ENCODE data around the gene C6orf15. TPM values are rescaled to one million over a fixed set of nuclear protein-coding genes. Genes with fewer than 3 reads are reported as not detected.

The C6orf15 gene
- total RNA-seq, 1 donor from 2014 or later: not detected

DNA sequence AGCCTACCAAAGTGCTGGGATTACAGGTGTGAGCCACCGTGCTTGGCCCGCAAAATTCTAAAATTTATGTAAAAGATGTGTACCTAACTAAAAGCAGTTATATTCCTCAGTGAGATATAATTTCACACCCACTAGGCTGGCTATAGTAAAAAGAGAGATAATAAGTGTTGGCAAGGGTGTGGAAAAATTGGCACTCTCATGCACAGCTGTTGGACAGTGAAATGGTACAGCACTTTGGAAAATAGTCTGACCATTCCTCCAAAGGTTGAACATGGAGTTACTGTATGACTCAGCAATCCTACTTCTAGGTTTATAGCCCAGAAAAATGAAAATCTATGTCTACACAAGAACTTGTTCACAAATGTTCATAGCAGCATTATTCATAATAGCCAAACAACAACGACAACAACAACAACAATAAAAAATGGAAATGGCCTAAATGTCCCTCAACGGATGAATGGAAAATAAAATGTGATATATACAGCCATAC is 13.9 kb downstream of the C6orf15 start:
- no peak overlapping the region for H3K4me3 Mint-ChIP-seq
- H3K27me3 Mint-ChIP-seq: peaks cover 16% of the 10 kb centered on the region
- H3K9me3 Mint-ChIP-seq: no peaks in the 10 kb centered on the region
- H3K27ac Mint-ChIP-seq: no peak overlapping the region
- H3K4me1 Mint-ChIP-seq (ENCODE audit: unreplicated experiment): no peaks in the 10 kb centered on the region
- H3K36me3 Mint-ChIP-seq: no peaks in the 10 kb centered on the region
- TF ChIP-seq, protein P1, sequence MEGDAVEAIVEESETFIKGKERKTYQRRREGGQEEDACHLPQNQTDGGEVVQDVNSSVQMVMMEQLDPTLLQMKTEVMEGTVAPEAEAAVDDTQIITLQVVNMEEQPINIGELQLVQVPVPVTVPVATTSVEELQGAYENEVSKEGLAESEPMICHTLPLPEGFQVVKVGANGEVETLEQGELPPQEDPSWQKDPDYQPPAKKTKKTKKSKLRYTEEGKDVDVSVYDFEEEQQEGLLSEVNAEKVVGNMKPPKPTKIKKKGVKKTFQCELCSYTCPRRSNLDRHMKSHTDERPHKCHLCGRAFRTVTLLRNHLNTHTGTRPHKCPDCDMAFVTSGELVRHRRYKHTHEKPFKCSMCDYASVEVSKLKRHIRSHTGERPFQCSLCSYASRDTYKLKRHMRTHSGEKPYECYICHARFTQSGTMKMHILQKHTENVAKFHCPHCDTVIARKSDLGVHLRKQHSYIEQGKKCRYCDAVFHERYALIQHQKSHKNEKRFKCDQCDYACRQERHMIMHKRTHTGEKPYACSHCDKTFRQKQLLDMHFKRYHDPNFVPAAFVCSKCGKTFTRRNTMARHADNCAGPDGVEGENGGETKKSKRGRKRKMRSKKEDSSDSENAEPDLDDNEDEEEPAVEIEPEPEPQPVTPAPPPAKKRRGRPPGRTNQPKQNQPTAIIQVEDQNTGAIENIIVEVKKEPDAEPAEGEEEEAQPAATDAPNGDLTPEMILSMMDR (conservative IDR thresholded peaks at IDR 0.05): no peak
- no peak for DNase-seq (ENCODE audit: extremely low spot score, unreplicated experiment)

DNA sequence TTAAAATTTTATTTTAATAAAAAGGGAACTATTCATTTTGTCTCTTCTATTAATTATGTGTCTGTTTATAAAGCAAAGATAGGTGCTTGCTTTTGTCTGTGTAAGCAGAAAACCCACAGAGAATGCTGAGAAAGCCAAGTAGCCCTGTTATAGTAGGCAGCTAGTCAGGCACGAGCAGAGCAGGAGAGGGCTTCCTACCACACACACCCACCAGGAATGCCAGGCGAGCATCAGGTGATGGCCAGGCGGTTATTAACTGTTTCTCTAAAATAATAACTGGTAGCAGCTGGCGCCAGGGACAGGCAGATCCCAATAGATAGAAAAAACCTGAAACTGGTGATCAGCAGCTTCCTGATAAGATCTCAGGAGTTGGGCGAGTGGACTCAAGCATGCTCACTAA is 15.7 kb downstream of the C6orf15 start:
- Mint-ChIP-seq H3K9me3 (no peaks in the 10 kb centered on the region), H3K4me1 (ENCODE audit: unreplicated experiment) (no peaks in the 10 kb centered on the region), H3K27me3 (peaks cover 12% of the 10 kb centered on the region), H3K27ac (no peak overlapping the region), H3K4me3 (no peak overlapping the region), H3K36me3 (no peaks in the 10 kb centered on the region)
- DNase-seq (ENCODE audit: extremely low spot score, unreplicated experiment): no peak
- TF ChIP-seq, protein P1 (conservative IDR thresholded peaks at IDR 0.05): no peak

DNA sequence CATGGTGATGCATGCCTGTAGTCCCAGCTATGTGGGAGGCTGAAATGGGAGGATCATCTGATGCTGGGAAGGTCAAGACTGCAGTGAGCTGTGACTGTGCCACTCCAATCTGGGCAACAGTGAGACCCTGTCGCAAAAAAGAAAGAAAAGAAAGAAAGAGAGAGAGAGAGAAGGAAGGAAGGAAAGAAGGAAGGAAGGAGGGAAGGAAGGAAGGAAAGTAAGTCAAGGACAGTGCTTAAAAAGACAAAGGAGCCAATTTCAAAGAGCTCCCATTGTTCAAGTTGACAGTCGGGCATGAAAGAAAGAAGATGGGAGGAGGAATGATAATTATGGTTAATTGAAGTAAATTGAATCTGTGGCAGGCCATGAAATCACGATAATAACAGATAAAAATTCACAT is 16.2 kb downstream of the C6orf15 start:
- Mint-ChIP-seq H3K27me3 (peaks cover 12% of the 10 kb centered on the region), H3K27ac (no peak overlapping the region), H3K4me1 (ENCODE audit: unreplicated experiment) (no peaks in the 10 kb centered on the region), H3K36me3 (no peaks in the 10 kb centered on the region), H3K4me3 (no peak overlapping the region), H3K9me3 (no peaks in the 10 kb centered on the region)
- no peak for DNase-seq (ENCODE audit: extremely low spot score, unreplicated experiment)
- TF ChIP-seq, protein P1 (conservative IDR thresholded peaks at IDR 0.05): no peak

DNA sequence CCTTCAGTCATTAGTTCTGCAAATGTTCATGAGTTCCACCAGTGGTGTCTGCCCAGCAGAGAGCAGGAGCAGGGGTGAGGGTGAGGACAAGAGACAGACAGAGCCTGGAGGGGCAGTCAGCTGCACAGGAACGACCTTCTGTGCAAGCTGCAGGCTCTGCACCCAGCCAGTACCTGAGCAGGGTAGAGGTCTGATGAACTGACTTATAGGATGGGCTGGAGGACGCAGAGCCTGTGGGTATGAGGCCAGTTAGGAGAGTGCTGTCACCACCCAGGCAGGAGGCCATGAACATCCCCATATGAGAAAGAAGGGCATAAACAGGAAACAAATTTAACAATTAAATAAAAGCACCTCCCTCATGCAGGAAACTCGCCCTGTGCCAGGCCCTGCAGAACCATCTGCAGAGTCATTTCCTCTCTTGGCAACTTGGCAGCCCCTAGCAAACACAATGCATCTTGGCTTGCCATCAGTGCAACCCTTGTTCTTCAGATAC is 17.9 kb downstream of the C6orf15 start:
- Mint-ChIP-seq H3K27ac (no peak overlapping the region), H3K27me3 (peaks cover 8% of the 10 kb centered on the region), H3K36me3 (no peaks in the 10 kb centered on the region), H3K9me3 (no peaks in the 10 kb centered on the region), H3K4me1 (ENCODE audit: unreplicated experiment) (no peaks in the 10 kb centered on the region), H3K4me3 (no peak overlapping the region)
- no peak for DNase-seq (ENCODE audit: extremely low spot score, unreplicated experiment)
- TF ChIP-seq, protein P1 (conservative IDR thresholded peaks at IDR 0.05): no peak

DNA sequence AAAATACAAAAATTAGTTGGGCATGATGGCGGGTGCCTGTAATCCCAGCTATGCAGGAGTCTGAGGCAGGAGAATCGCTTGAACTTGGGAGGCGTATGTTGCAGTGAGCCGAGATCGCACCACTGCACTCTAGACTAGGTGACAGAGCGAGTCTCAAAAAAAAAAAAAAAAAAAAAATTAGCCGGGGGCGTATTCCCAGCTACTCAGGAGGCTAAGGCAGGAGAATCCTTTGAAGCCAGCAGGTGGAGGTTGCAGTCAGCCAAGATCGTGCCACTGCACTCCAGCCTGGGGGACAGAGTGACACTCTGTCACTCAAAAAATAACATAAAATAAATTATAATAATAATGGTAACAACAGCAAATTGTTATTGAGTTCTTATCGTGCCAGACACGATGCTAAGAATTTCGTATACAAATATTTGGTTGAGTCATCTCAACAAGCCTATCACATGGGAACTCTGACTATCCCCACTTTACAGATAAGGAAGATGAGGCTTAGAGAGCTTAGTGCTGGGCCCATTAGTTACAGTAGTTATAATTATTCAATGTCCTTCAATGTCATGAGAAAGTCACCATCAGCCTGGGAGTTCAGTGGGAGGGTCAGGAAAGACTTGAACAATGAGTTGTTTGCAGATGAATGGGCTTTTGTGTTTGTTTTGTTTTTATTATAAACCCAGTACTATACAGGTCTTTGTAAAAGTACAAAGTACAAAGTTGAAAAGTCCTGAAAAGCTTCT is 19.4 kb downstream of the C6orf15 start:
- H3K4me1 Mint-ChIP-seq (ENCODE audit: unreplicated experiment): no peaks in the 10 kb centered on the region
- H3K27me3 Mint-ChIP-seq: peaks cover 8% of the 10 kb centered on the region
- TF ChIP-seq, protein P1 (conservative IDR thresholded peaks at IDR 0.05): no peak
- no peak overlapping the region for H3K4me3 Mint-ChIP-seq
- no peak for DNase-seq (ENCODE audit: extremely low spot score, unreplicated experiment)
- H3K9me3 Mint-ChIP-seq: no peaks in the 10 kb centered on the region
- no peaks in the 10 kb centered on the region for H3K36me3 Mint-ChIP-seq
- H3K27ac Mint-ChIP-seq: no peak overlapping the region
